OCI-LY1 (cell line): ENCODE measurements around the gene MRPS26.

ENCODE experiments used
- H2AFZ ChIP-seq: fragments of 200-600 bp; sonication (generic), shearing (Covaris generic); 2 replicates; pipeline ENCODE4 v1.6.0; 2014; ENCODE audit warnings: antibody characterized with exemption, mild to moderate bottlenecking, low read length
- H3F3A ChIP-seq: fragments of 200-600 bp; sonication (generic), shearing (Covaris generic); 2 replicates; pipeline ENCODE4 v1.6.0; 2014; ENCODE audit warnings: mild to moderate bottlenecking, antibody characterized with exemption, low read length, moderate library complexity; ENCODE audit not compliant: insufficient read depth
- H3K27ac ChIP-seq: fragments of 200-600 bp; sonication (generic); 2 replicates; pipeline ENCODE4 v1.5.1; 2014; ENCODE audit warnings: low read length, mixed run types, mild to moderate bottlenecking, low read depth; ENCODE audit not compliant: poor library complexity, severe bottlenecking
- H3K27me3 ChIP-seq: fragments of 200-600 bp; sonication (generic); 2 replicates; pipeline ENCODE4 v1.6.0; 2014; ENCODE audit warnings: antibody characterized with exemption, mild to moderate bottlenecking, low read length, moderate library complexity; ENCODE audit not compliant: insufficient read depth
- H3K36me3 ChIP-seq: fragments of 200-600 bp; sonication (generic); 2 replicates; pipeline ENCODE4 v1.6.1; 2014; ENCODE audit warnings: mild to moderate bottlenecking, antibody characterized with exemption, low read length, moderate library complexity, mixed read lengths; ENCODE audit not compliant: insufficient read depth
- H3K4me1 ChIP-seq: fragments of 200-600 bp; sonication (generic); 2 replicates; pipeline ENCODE4 v1.5.1; 2014; ENCODE audit warnings: mild to moderate bottlenecking, low read length, moderate library complexity; ENCODE audit not compliant: insufficient read depth, severe bottlenecking
- H3K4me2 ChIP-seq: fragments of 200-600 bp; sonication (generic), shearing (Covaris generic); 2 replicates; pipeline ENCODE4 v1.6.1; 2014; ENCODE audit warnings: low read length
- H3K4me3 ChIP-seq: fragments of 200-600 bp; sonication (generic); 2 replicates; pipeline ENCODE4 v1.5.1; 2014; ENCODE audit warnings: low read length, low read depth, mild to moderate bottlenecking, mixed read lengths; ENCODE audit not compliant: poor library complexity, severe bottlenecking
- H3K79me2 ChIP-seq: fragments of 200-600 bp; shearing (Covaris generic); 2 replicates; pipeline ENCODE4 v1.6.1; 2016; ENCODE audit warnings: mixed run types, low read length, mixed read lengths; ENCODE audit not compliant: insufficient read depth
- H3K9ac ChIP-seq: fragments of 200-600 bp; sonication (generic), shearing (Covaris generic); 2 replicates; pipeline ENCODE4 v1.6.1; 2014; ENCODE audit warnings: mild to moderate bottlenecking, low read length, mixed read lengths
- H3K9me2 ChIP-seq: fragments of 200-600 bp; sonication (generic), shearing (Covaris generic); 2 replicates; pipeline ENCODE4 v1.6.1; 2014; ENCODE audit warnings: low read depth, mild to moderate bottlenecking, low read length, mixed read lengths
- H3K9me3 ChIP-seq: fragments of 200-600 bp; shearing (Covaris generic); 2 replicates; pipeline ENCODE4 v1.6.1; 2014; ENCODE audit warnings: low read length, mixed read lengths
- H4K20me1 ChIP-seq: fragments of 200-600 bp; sonication (generic), shearing (Covaris generic); 2 replicates; pipeline ENCODE4 v1.6.0; 2016; ENCODE audit warnings: mild to moderate bottlenecking, low read length; ENCODE audit not compliant: insufficient read depth
- EZH2 ChIP-seq: fragments of 200-600 bp; sonication (generic), shearing (Covaris generic); IDR thresholded peaks from 2 replicates; pipeline ENCODE4 v1.8.0; 2017; ENCODE audit warnings: borderline replicate concordance, mixed run types, mild to moderate bottlenecking, antibody characterized with exemption, low read length, moderate library complexity, mixed read lengths
- TF ChIP-seq, protein P1 (sequence below): fragments of 200-600 bp; sonication (generic), shearing (Covaris generic); IDR thresholded peaks from 2 replicates; pipeline ENCODE4 v1.5.1; 2017; ENCODE audit warnings: mild to moderate bottlenecking, antibody characterized with exemption, low read length, moderate library complexity, mixed read lengths

The MRPS26 gene

DNA sequence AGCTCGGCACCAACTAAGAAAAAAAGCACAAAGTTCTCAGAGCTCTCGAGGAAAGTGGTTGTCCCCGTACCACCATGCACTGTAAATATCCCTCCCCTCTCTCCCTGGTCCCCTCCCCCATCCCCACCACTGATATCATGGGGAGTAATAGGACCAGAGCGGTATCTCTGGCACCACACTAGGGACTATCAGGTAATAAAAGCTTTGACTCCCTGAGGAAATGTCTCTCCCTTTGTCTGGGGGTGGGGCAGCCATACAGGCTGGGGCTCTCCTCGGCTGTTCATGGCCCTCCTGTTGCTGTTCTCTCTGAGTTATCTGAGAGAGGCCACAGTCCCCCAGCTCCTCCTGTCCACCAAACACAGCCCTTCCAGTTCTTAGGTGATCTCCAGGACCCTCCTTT is 7.4 kb upstream of the MRPS26 start:
- H3K4me1 ChIP-seq: no peaks in the 10 kb centered on the region
- H3K79me2 ChIP-seq: no peaks in the 10 kb centered on the region
- TF ChIP-seq, protein P1, sequence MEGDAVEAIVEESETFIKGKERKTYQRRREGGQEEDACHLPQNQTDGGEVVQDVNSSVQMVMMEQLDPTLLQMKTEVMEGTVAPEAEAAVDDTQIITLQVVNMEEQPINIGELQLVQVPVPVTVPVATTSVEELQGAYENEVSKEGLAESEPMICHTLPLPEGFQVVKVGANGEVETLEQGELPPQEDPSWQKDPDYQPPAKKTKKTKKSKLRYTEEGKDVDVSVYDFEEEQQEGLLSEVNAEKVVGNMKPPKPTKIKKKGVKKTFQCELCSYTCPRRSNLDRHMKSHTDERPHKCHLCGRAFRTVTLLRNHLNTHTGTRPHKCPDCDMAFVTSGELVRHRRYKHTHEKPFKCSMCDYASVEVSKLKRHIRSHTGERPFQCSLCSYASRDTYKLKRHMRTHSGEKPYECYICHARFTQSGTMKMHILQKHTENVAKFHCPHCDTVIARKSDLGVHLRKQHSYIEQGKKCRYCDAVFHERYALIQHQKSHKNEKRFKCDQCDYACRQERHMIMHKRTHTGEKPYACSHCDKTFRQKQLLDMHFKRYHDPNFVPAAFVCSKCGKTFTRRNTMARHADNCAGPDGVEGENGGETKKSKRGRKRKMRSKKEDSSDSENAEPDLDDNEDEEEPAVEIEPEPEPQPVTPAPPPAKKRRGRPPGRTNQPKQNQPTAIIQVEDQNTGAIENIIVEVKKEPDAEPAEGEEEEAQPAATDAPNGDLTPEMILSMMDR: no peak
- TF ChIP-seq EZH2: no peak
- no peak overlapping the region for H3K4me2 ChIP-seq
- H3K9me2 ChIP-seq: no peaks in the 10 kb centered on the region
- H3K9ac ChIP-seq: no peak overlapping the region
- H4K20me1 ChIP-seq: no peaks in the 10 kb centered on the region
- no peaks in the 10 kb centered on the region for H3K27me3 ChIP-seq
- no peaks in the 10 kb centered on the region for H3K9me3 ChIP-seq
- peaks cover 61% of the 10 kb centered on the region for H3K36me3 ChIP-seq
- no peak overlapping the region for H3K27ac ChIP-seq
- no peak overlapping the region for H2AFZ ChIP-seq
- H3K4me3 ChIP-seq: no peak overlapping the region
- H3F3A ChIP-seq: no peaks in the 10 kb centered on the region

DNA sequence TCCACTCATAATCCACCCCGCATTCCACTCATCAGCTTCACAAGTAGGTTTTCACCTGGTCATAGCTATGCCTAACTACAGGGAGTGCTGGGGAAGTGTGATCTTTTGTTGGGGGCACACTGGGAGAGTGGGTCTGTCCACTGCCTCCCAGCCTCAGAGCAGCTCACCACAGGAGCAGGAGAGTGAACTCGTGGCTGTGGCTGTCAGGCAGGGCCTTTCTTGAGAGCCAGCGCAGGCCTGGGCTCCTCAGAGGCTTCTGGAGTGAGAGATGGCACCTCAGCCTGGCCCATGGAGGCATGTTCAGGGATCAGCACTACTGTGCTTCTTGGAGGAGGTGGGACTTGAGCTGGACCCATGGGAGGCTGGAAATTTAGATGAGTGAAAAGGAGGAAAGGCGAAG is 6.4 kb upstream of the MRPS26 start:
- Histone ChIP-seq H3K9ac (no peak overlapping the region), H3K9me2 (no peaks in the 10 kb centered on the region), H4K20me1 (no peaks in the 10 kb centered on the region), H3K36me3 (peaks cover 58% of the 10 kb centered on the region), H2AFZ (no peak overlapping the region), H3K4me2 (no peak overlapping the region), H3K27me3 (no peaks in the 10 kb centered on the region), H3K9me3 (no peaks in the 10 kb centered on the region), H3K4me1 (no peaks in the 10 kb centered on the region), H3K79me2 (no peaks in the 10 kb centered on the region), H3F3A (no peaks in the 10 kb centered on the region), H3K4me3 (no peak overlapping the region), H3K27ac (no peak overlapping the region)
- TF ChIP-seq, protein P1: no peak
- TF ChIP-seq EZH2: no peak

DNA sequence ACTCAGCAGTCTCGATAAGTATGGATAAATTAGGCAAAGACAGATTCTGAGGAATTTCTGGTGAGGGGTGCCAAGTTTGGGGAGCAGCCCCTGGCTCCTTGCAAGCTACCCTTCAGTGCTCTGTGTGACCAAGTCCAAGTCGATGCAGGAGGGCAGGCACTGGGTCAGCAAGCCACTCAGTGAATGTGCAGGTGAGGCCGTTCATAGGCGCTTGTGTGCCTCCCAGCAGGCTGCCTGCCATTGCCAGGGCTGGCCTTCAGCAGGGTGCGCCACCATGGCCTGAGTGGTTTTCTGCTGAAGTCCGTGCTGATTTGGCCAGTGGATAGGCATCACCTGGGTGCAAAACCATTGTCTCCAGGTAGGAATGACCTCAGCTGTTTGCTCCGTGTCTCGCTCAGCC is 5.8 kb upstream of the MRPS26 start:
- H3K9me2 ChIP-seq: no peaks in the 10 kb centered on the region
- no peaks in the 10 kb centered on the region for H3K9me3 ChIP-seq
- H3K27me3 ChIP-seq: no peaks in the 10 kb centered on the region
- peaks cover 51% of the 10 kb centered on the region for H3K36me3 ChIP-seq
- H3K4me1 ChIP-seq: peaks cover 3% of the 10 kb centered on the region
- H3K4me2 ChIP-seq: no peak overlapping the region
- H3F3A ChIP-seq: no peaks in the 10 kb centered on the region
- no peak for TF ChIP-seq EZH2
- TF ChIP-seq, protein P1: no peak
- no peak overlapping the region for H3K9ac ChIP-seq
- no peak overlapping the region for H3K27ac ChIP-seq
- H4K20me1 ChIP-seq: no peaks in the 10 kb centered on the region
- no peak overlapping the region for H3K4me3 ChIP-seq
- no peaks in the 10 kb centered on the region for H3K79me2 ChIP-seq
- no peak overlapping the region for H2AFZ ChIP-seq
